GM23338 (cell line): ENCODE data around the gene EPHA4.

Experiments
- CREB1 ChIP-seq: fragments of 250-450 bp; sonication (Bioruptor Pico); IDR thresholded peaks from 2 replicates; pipeline ENCODE4 v1.5.0; 2020; ENCODE audit warnings: low read depth, mild to moderate bottlenecking, moderate library complexity
- CTCF ChIP-seq, 2 experiments: fragments of 200-600 bp in 1 of 2; sonication (generic) in 1 of 2; conservative IDR thresholded peaks; 2 replicates each; pipeline versions ENCODE4 v1.5.1 to v1.6.1; 2016 to 2017; ENCODE audit warnings: antibody characterized with exemption in 2 of 2, low read depth in 2 of 2, mild to moderate bottlenecking in 2 of 2, moderate library complexity in 1 of 2
- ETS1 ChIP-seq: IDR thresholded peaks from 2 replicates; pipeline ENCODE4 v1.6.1; 2016; ENCODE audit warnings: antibody characterized with exemption
- EZH2 ChIP-seq: fragments of 200-600 bp; sonication (generic); IDR thresholded peaks from one replicate; pipeline ENCODE4 v1.8.0; 2017; ENCODE audit warnings: antibody characterized with exemption, mild to moderate bottlenecking, low read depth; ENCODE audit not compliant: unreplicated experiment
- EZH2phosphoT487 ChIP-seq: fragments of 200-600 bp; sonication (generic); IDR thresholded peaks from one replicate; pipeline ENCODE4 v1.8.1; 2018; ENCODE audit warnings: antibody characterized with exemption; ENCODE audit not compliant: unreplicated experiment
- JUNB ChIP-seq: IDR thresholded peaks from one replicate; pipeline ENCODE4 v1.6.1; 2016; ENCODE audit warnings: antibody characterized with exemption; ENCODE audit not compliant: unreplicated experiment
- NANOG ChIP-seq: IDR thresholded peaks from 2 replicates; pipeline ENCODE4 v1.6.1; 2016; ENCODE audit warnings: antibody characterized with exemption, borderline replicate concordance
- POLR2AphosphoS5 ChIP-seq: IDR thresholded peaks from 2 replicates; pipeline ENCODE4 v1.6.1; 2016; ENCODE audit warnings: antibody characterized with exemption, low read depth
- REST ChIP-seq: IDR thresholded peaks from one replicate; pipeline ENCODE4 v1.6.1; 2018; ENCODE audit warnings: antibody characterized with exemption; ENCODE audit not compliant: unreplicated experiment
- STAT1 ChIP-seq: IDR thresholded peaks from one replicate; pipeline ENCODE4 v1.6.1; 2016; ENCODE audit warnings: antibody characterized with exemption; ENCODE audit not compliant: unreplicated experiment
- ZNF331 ChIP-seq: fragments of 250-450 bp; sonication (Bioruptor Pico); IDR thresholded peaks from 2 replicates; pipeline ENCODE4 v1.5.0; 2020; ENCODE audit warnings: low read depth, mild to moderate bottlenecking, moderate library complexity

- no peak for TF ChIP-seq CTCF (conservative IDR thresholded peaks at IDR 0.05; ENCODE audit: low read depth in 2 of 2)
- TF ChIP-seq POLR2AphosphoS5: no peak
- TF ChIP-seq EZH2phosphoT487: no peak
- no peak for TF ChIP-seq EZH2
- no peak for TF ChIP-seq ETS1
- TF ChIP-seq REST: no peak
- no peak for TF ChIP-seq STAT1
- TF ChIP-seq ZNF331: no peak
- TF ChIP-seq JUNB: no peak
- TF ChIP-seq NANOG: no peak
- TF ChIP-seq CREB1: no peak
Observed at GRCh38 chr2:221596192-221596591, 24.1 kb upstream of the EPHA4 start.
